ENCODE measurements around the gene ZDHHC14. TPM values are rescaled to one million over a fixed set of nuclear protein-coding genes. Genes with fewer than 3 reads are reported as not detected.
A peak's percentile ranks its signal among the peaks of the same experiment; 100 is the strongest.

ZDHHC14 gene
- total and polyA plus RNA-seq, 12 donors = 7.7 to 31.2 (median 15.2) TPM

DNA sequence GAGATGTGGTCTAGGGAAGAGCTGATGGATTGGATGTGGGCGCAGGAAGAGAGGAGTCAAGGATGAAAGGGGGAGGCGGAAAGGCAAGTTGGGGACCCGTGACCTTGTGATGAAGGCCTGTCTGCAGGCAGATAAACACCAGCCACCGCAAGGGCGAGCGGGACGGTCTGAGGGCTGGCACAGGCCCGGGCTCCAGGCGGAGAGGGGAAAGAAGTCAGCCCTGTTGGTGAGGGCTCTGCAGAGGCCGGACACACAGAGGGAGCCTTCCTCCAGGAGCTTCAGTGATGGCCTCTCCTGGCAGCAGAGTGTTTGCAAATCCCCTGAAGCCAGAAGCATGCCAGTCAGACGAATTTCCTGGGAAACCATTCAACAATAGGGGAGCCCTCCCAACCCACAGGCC lies 112.2 kb downstream of the ZDHHC14 start:
- WGBS, 2 donors = 93 to 94% methylated on average over 11 of the region's 11 CpGs
- Histone ChIP-seq H3K36me3 (no peaks in the 10 kb centered on the region), H3K4me3 (no peak overlapping the region), H3K4me1 (peaks cover 0 to 15% (median 7%) of the 10 kb centered on the region in 9 donors), H3K9me3 (peaks cover 0 to 6% (median 0%) of the 10 kb centered on the region in 11 donors), H3K27ac (no peak overlapping the region), H3K27me3 (no peaks in the 10 kb centered on the region)
- DNase-seq (no peak), ATAC-seq (peak in 1 of 8 donors; percentile 38)
- TF ChIP-seq, protein P1, sequence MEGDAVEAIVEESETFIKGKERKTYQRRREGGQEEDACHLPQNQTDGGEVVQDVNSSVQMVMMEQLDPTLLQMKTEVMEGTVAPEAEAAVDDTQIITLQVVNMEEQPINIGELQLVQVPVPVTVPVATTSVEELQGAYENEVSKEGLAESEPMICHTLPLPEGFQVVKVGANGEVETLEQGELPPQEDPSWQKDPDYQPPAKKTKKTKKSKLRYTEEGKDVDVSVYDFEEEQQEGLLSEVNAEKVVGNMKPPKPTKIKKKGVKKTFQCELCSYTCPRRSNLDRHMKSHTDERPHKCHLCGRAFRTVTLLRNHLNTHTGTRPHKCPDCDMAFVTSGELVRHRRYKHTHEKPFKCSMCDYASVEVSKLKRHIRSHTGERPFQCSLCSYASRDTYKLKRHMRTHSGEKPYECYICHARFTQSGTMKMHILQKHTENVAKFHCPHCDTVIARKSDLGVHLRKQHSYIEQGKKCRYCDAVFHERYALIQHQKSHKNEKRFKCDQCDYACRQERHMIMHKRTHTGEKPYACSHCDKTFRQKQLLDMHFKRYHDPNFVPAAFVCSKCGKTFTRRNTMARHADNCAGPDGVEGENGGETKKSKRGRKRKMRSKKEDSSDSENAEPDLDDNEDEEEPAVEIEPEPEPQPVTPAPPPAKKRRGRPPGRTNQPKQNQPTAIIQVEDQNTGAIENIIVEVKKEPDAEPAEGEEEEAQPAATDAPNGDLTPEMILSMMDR (IDR thresholded peaks at IDR 0.05) = no peak
- intact Hi-C loops (cut with DNase I) = no loop called here

DNA sequence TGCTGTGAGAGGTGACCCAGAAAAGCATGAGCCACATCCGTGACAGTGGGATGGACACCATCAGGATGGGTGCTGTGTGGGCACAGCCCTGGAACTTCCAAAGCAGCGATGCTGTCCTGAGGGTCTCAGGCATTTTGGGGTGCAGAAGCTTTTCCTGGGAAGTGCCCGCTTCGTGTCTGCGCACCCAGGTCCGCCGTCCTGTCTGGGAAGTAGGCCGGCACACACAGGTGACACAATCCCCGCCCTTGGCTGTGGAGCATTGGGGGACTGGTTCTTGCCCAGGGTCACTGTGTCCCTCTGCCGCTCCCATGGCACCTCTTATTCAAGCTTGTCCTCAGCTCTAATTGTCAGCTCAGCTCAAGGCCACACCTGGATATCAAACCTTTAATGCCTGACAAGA lies 112.6 kb downstream of the ZDHHC14 start:
- intact Hi-C loops (cut with DNase I) = no loop called here
- 97% methylated on average over 10 of the region's 10 CpGs for WGBS, 2 donors
- Histone ChIP-seq H3K4me1 (peaks cover 0 to 15% (median 7%) of the 10 kb centered on the region in 9 donors), H3K27ac (no peak overlapping the region), H3K27me3 (no peaks in the 10 kb centered on the region), H3K9me3 (peaks cover 0 to 6% (median 0%) of the 10 kb centered on the region in 11 donors), H3K36me3 (no peaks in the 10 kb centered on the region), H3K4me3 (no peak overlapping the region)
- ATAC-seq (peak in 2 of 8 donors; percentile 8 to 10), DNase-seq (no peak)
- TF ChIP-seq, protein P1 (IDR thresholded peaks at IDR 0.05) = no peak

DNA sequence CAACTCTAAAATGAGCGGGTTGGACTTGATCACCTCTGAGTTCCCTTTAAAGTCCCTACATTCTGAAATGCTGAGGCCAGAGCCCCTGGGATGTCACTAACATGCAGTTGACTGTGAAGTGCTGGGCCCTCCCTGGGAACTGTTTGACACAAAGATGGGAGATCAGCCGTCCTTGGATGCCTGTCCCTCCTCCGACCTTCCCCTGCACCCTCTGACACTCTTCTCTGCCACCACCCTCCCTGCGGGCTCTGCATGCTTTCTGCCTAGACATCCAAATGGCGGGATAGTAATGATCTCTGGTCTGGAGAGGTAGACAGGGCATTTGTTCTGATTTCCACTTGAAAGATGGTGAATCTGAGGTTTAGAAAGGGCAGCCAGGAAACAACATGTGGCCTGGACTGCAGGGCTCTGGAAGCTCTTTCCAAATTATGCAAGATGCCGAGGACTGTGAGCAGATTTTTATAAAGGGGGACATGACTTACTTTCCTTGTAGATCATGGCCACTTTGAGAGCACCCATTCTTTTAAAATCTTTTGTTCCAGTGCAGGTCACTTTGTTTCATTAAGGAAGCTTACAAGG lies 113.2 kb downstream of the ZDHHC14 start:
- DNase-seq (no peak), ATAC-seq (peak in 4 of 8 donors; percentile 23 to 49 (median 40))
- TF ChIP-seq, protein P1 (IDR thresholded peaks at IDR 0.05) = no peak
- H3K27me3 ChIP-seq = no peaks in the 10 kb centered on the region
- no peak overlapping the region for H3K27ac ChIP-seq
- WGBS, 2 donors = 77 to 88% methylated on average over 6 of the region's 6 CpGs
- intact Hi-C loops (cut with DNase I) = no loop called here
- peaks cover 0 to 15% (median 7%) of the 10 kb centered on the region in 9 donors for H3K4me1 ChIP-seq
- no peak overlapping the region for H3K4me3 ChIP-seq
- peaks cover 0 to 6% (median 0%) of the 10 kb centered on the region in 11 donors for H3K9me3 ChIP-seq
- H3K36me3 ChIP-seq = no peaks in the 10 kb centered on the region

DNA sequence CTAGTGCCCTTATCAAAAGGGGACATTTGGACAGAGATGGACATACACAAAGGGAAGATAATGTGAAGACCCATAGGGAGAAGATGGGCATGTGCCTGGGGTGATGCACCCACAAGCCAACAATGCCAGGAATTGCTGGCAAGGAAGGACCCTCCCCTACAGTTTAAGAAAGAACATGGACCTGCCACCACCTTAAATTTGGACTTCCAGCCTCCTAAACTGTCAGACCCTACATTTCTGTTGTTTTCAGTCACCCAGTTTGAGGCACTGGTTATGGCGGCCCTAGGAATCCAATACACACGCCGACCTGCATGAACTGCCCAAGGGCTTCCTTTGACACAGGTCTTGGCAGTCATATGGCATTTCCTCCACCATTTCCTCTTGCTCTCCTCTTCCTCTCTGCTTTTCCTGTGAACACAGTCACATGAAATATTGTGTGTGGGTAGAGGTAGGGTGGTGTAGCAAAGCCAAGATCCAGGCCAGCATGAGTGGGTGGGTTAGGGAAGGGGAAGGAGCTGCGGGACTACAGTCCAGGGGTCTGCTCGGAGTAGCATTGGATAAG lies 115.6 kb downstream of the ZDHHC14 start:
- peaks cover 0 to 6% (median 0%) of the 10 kb centered on the region in 11 donors for H3K9me3 ChIP-seq
- peak overlapping the region in 1 of 10 donors; percentile 11 for H3K27ac ChIP-seq
- ATAC-seq (no peak), DNase-seq (no peak)
- 69 to 73% methylated on average over 5 of the region's 5 CpGs for WGBS, 2 donors
- peaks cover 0 to 27% (median 17%) of the 10 kb centered on the region in 9 donors for H3K4me1 ChIP-seq
- intact Hi-C loops (cut with DNase I) = no loop called here
- no peaks in the 10 kb centered on the region for H3K27me3 ChIP-seq
- H3K4me3 ChIP-seq = no peak overlapping the region
- TF ChIP-seq, protein P1 (IDR thresholded peaks at IDR 0.05) = no peak
- H3K36me3 ChIP-seq = no peaks in the 10 kb centered on the region

Data from heart right ventricle (tissue), 16 donors.